Mesenchymal stem cell (in vitro differentiated cells and primary cell): ENCODE measurements around the gene THSD7A.

ENCODE experiments used
- DNase-seq: peaks from one replicate; pipeline ENCODE4 v3.0.0-alpha.2; 2013
- H2AFZ ChIP-seq: one replicate; pipeline ENCODE4 v1.6.1; 2013; ENCODE audit warnings: low read depth, mild to moderate bottlenecking, control low read depth, inconsistent platforms, low read length, moderate library complexity
- H2AK5ac ChIP-seq: 2 replicates; pipeline ENCODE4 v1.6.1; 2013; ENCODE audit warnings: low read length, moderate library complexity, mild to moderate bottlenecking, inconsistent platforms; ENCODE audit not compliant: severe bottlenecking
- H2BK120ac ChIP-seq: one replicate; pipeline ENCODE4 v1.6.1; 2013; ENCODE audit warnings: low read depth, mild to moderate bottlenecking, inconsistent platforms, low read length, moderate library complexity
- H2BK12ac ChIP-seq, 2 experiments: one replicate each; pipeline ENCODE4 v1.6.1; 2013; ENCODE audit warnings: inconsistent platforms in 2 of 2, low read length in 2 of 2, mild to moderate bottlenecking in 2 of 2, moderate library complexity in 2 of 2, control low read depth in 1 of 2
- H2BK15ac ChIP-seq: one replicate; pipeline ENCODE4 v1.6.1; 2013; ENCODE audit warnings: mild to moderate bottlenecking, low read depth, inconsistent platforms; ENCODE audit not compliant: poor library complexity, severe bottlenecking
- H2BK5ac ChIP-seq: 2 replicates; pipeline ENCODE4 v1.6.1; 2013; ENCODE audit warnings: low read depth, mild to moderate bottlenecking, low read length, control low read depth, inconsistent platforms; ENCODE audit not compliant: poor library complexity, severe bottlenecking
- H3K14ac ChIP-seq, 2 experiments: one replicate each; pipeline ENCODE4 v1.6.1; 2013; ENCODE audit warnings: inconsistent platforms in 2 of 2, low read length in 2 of 2, control low read depth in 1 of 2, mild to moderate bottlenecking in 1 of 2, moderate library complexity in 1 of 2
- H3K18ac ChIP-seq, 2 experiments: one replicate each; pipeline ENCODE4 v1.6.1; 2013; ENCODE audit warnings: inconsistent platforms in 2 of 2, low read length in 2 of 2, control low read depth in 1 of 2, low read depth in 1 of 2, mild to moderate bottlenecking in 1 of 2
- H3K23ac ChIP-seq, 2 experiments: one replicate each; pipeline ENCODE4 v1.6.1; 2013; ENCODE audit warnings: inconsistent platforms in 2 of 2, low read length in 2 of 2, mild to moderate bottlenecking in 2 of 2, moderate library complexity in 2 of 2, control low read depth in 1 of 2
- H3K27ac ChIP-seq: 2 replicates; pipeline ENCODE4 v1.5.1; 2013; ENCODE audit warnings: mild to moderate bottlenecking, moderate library complexity, low read length, control low read depth, inconsistent platforms; ENCODE audit not compliant: poor library complexity, severe bottlenecking
- H3K27me3 ChIP-seq, 2 experiments: 2 replicates each; pipeline versions ENCODE4 v1.6.1 to v1.7.0; 2013; ENCODE audit warnings: low read length in 2 of 2, mild to moderate bottlenecking in 2 of 2, moderate library complexity in 2 of 2, control low read depth in 1 of 2, inconsistent platforms in 1 of 2; ENCODE audit not compliant: control insufficient read depth in 1 of 2, insufficient read depth in 1 of 2
- H3K36me3 ChIP-seq, 2 experiments: 2 replicates each; pipeline versions ENCODE4 v1.6.1 to v1.7.0; 2013; ENCODE audit warnings: low read length in 2 of 2, control low read depth in 1 of 2, inconsistent platforms in 1 of 2, low read depth in 1 of 2, mild to moderate bottlenecking in 1 of 2; ENCODE audit not compliant: insufficient read depth in 2 of 2, control insufficient read depth in 1 of 2
- H3K4ac ChIP-seq, 2 experiments: one replicate each; pipeline ENCODE4 v1.6.1; 2013; ENCODE audit warnings: inconsistent platforms in 2 of 2, low read length in 2 of 2, mild to moderate bottlenecking in 2 of 2, moderate library complexity in 2 of 2, control low read depth in 1 of 2, low read depth in 1 of 2
- H3K4me1 ChIP-seq: 2 replicates; pipeline ENCODE4 v1.6.1; 2013; ENCODE audit warnings: low read depth, low read length, control low read depth; ENCODE audit not compliant: control insufficient read depth, insufficient read depth
- H3K4me2 ChIP-seq: 2 replicates; pipeline ENCODE4 v1.6.1; 2013; ENCODE audit warnings: low read length, mild to moderate bottlenecking, inconsistent platforms; ENCODE audit not compliant: poor library complexity, severe bottlenecking
- H3K4me3 ChIP-seq, 2 experiments: 2 replicates each; pipeline versions ENCODE4 v1.5.1 to v1.7.0; 2013; ENCODE audit warnings: low read length in 2 of 2, mild to moderate bottlenecking in 2 of 2, control low read depth in 1 of 2, low read depth in 1 of 2; ENCODE audit not compliant: insufficient read depth in 1 of 2
- H3K79me1 ChIP-seq: replicated peaks from 2 replicates; pipeline ENCODE4 v1.6.1; 2013; ENCODE audit warnings: mild to moderate bottlenecking, control low read depth, low read length, inconsistent platforms; ENCODE audit not compliant: poor library complexity, severe bottlenecking
- H3K9ac ChIP-seq: 2 replicates; pipeline ENCODE4 v1.7.0; 2013; ENCODE audit warnings: mild to moderate bottlenecking, low read length, moderate library complexity
- H3K9me3 ChIP-seq: 2 replicates; pipeline ENCODE4 v1.7.0; 2013; ENCODE audit warnings: mild to moderate bottlenecking, low read length; ENCODE audit not compliant: control insufficient read depth
- H4K8ac ChIP-seq: one replicate; pipeline ENCODE4 v1.6.1; 2013; ENCODE audit warnings: inconsistent platforms, mild to moderate bottlenecking, low read length, moderate library complexity
- H4K91ac ChIP-seq: one replicate; pipeline ENCODE4 v1.6.1; 2013; ENCODE audit warnings: mild to moderate bottlenecking, low read length, inconsistent platforms
- WGBS: methylation state at CpG from one replicate; pipeline ENCODE4 v1.1.7; 2013; ENCODE audit warnings: mixed read lengths; 5-methylcytosine and 5-hydroxymethylcytosine counted together

The THSD7A gene

GRCh38 chr7:11573128-11573750 is 258.8 kb downstream of the THSD7A start:
- Histone ChIP-seq H3K79me1 (no peaks in the 10 kb centered on the region), H3K23ac (no peak overlapping the region), H3K9ac (no peak overlapping the region), H3K14ac (no peak overlapping the region), H2BK5ac (no peak overlapping the region), H3K4me3 (no peak overlapping the region), H2BK12ac (no peak overlapping the region), H3K18ac (no peak overlapping the region), H2BK15ac (no peak overlapping the region), H3K36me3 (no peaks in the 10 kb centered on the region), H4K8ac (no peak overlapping the region), H3K27ac (no peak overlapping the region), H2AK5ac (no peak overlapping the region), H3K27me3 (no peaks in the 10 kb centered on the region), H2AFZ (no peak overlapping the region), H3K4ac (no peak overlapping the region), H2BK120ac (no peak overlapping the region), H3K4me1 (peaks cover 3% of the 10 kb centered on the region), H3K9me3 (no peaks in the 10 kb centered on the region), H3K4me2 (no peak overlapping the region), H4K91ac (no peak overlapping the region)
- no peak for DNase-seq
- WGBS: 75% methylated on average over 1 of the region's 1 CpG

GRCh38 chr7:11570922-11571550 is 261.0 kb downstream of the THSD7A start:
- Histone ChIP-seq H4K8ac (no peak overlapping the region), H2BK120ac (no peak overlapping the region)
- WGBS: 80% methylated on average over 1 of the region's 2 CpGs

GRCh38 chr7:11570205-11570604 is 261.8 kb downstream of the THSD7A start:
- Histone ChIP-seq H3K79me1 (no peaks in the 10 kb centered on the region), H3K23ac (no peak overlapping the region), H3K4ac (no peak overlapping the region), H3K4me2 (no peak overlapping the region), H4K8ac (no peak overlapping the region), H3K18ac (no peak overlapping the region), H2BK5ac (no peak overlapping the region), H3K9ac (no peak overlapping the region), H3K27me3 (no peaks in the 10 kb centered on the region), H2AK5ac (no peak overlapping the region), H4K91ac (no peak overlapping the region), H2BK15ac (no peak overlapping the region), H3K14ac (no peak overlapping the region), H3K4me3 (no peak overlapping the region), H3K4me1 (peaks cover 3% of the 10 kb centered on the region), H3K27ac (no peak overlapping the region), H2BK12ac (no peak overlapping the region), H3K9me3 (no peaks in the 10 kb centered on the region), H2BK120ac (no peak overlapping the region), H3K36me3 (no peaks in the 10 kb centered on the region), H2AFZ (no peak overlapping the region)
- whole genome bisulfite sequencing: no CpG with 5 or more reads among the region's 1 CpG
- no peak for DNase-seq

More at GRCh38 chr7:11570922-11571550, 261.0 kb downstream of the THSD7A start:
- Histone ChIP-seq H3K27ac (no peak overlapping the region), H3K14ac (no peak overlapping the region), H3K4me1 (peaks cover 3% of the 10 kb centered on the region), H3K27me3 (no peaks in the 10 kb centered on the region), H2BK12ac (no peak overlapping the region), H2BK15ac (no peak overlapping the region), H2AK5ac (no peak overlapping the region), H2BK5ac (no peak overlapping the region), H3K79me1 (no peaks in the 10 kb centered on the region), H3K4me3 (no peak overlapping the region), H4K91ac (no peak overlapping the region), H3K4me2 (no peak overlapping the region), H3K23ac (no peak overlapping the region), H3K9me3 (no peaks in the 10 kb centered on the region), H3K4ac (no peak overlapping the region), H3K18ac (no peak overlapping the region), H3K9ac (no peak overlapping the region), H2AFZ (no peak overlapping the region), H3K36me3 (no peaks in the 10 kb centered on the region)
- DNase-seq: no peak

- no peaks in the 10 kb centered on the region for H3K79me1 ChIP-seq
- no peak overlapping the region for H3K4me2 ChIP-seq
- H2BK5ac ChIP-seq: no peak overlapping the region
- H3K9me3 ChIP-seq: no peaks in the 10 kb centered on the region
- no peak overlapping the region for H2AK5ac ChIP-seq
- no peak overlapping the region for H3K23ac ChIP-seq
- H3K9ac ChIP-seq: no peak overlapping the region
- no peak overlapping the region for H4K91ac ChIP-seq
- no peak overlapping the region for H3K18ac ChIP-seq
- no peaks in the 10 kb centered on the region for H3K36me3 ChIP-seq
- no peak overlapping the region for H2BK120ac ChIP-seq
- H3K4ac ChIP-seq: no peak overlapping the region
- no peak overlapping the region for H4K8ac ChIP-seq
- H3K27ac ChIP-seq: no peak overlapping the region
- no peak overlapping the region for H3K14ac ChIP-seq
- H3K4me3 ChIP-seq: no peak overlapping the region
- H2BK12ac ChIP-seq: no peak overlapping the region
- H3K4me1 ChIP-seq: peaks cover 3% of the 10 kb centered on the region
- H2AFZ ChIP-seq: no peak overlapping the region
- H2BK15ac ChIP-seq: no peak overlapping the region
- WGBS: 90% methylated on average over 3 of the region's 3 CpGs
- DNase-seq: no peak
- H3K27me3 ChIP-seq: no peaks in the 10 kb centered on the region
Measured at GRCh38 chr7:11567571-11567970, 264.4 kb downstream of the THSD7A start.
